ENCODE results near the gene LRRTM1.

LRRTM1 gene

GRCh38 chr2:80302314-80303005, 2.1 kb downstream of the LRRTM1 start:
- DNase-seq, result no peak

- no peak for DNase-seq
Observed at GRCh38 chr2:80302001-80302313, 2.6 kb downstream of the LRRTM1 start.

- DNase-seq, result no peak
Observed at GRCh38 chr2:80300954-80301353, 3.6 kb downstream of the LRRTM1 start.

GRCh38 chr2:80300346-80300745, 4.2 kb downstream of the LRRTM1 start:
- DNase-seq, result no peak

- no peak for DNase-seq
Observed at GRCh38 chr2:80299661-80300060, 4.9 kb downstream of the LRRTM1 start.

- DNase-seq, result no peak
Observed at GRCh38 chr2:80298954-80299353, 5.6 kb downstream of the LRRTM1 start.

- no peak for DNase-seq
Observed at GRCh38 chr2:80293039-80293438, 11.5 kb downstream of the LRRTM1 start.

GRCh38 chr2:80292474-80292873, 12.1 kb downstream of the LRRTM1 start:
- no peak for DNase-seq

- no peak for DNase-seq
Observed at GRCh38 chr2:80291656-80292055, 12.9 kb downstream of the LRRTM1 start.

GRCh38 chr2:80288576-80288975, 16.0 kb downstream of the LRRTM1 start:
- no peak for DNase-seq

- no peak for DNase-seq
Observed at GRCh38 chr2:80281049-80281448, 23.5 kb downstream of the LRRTM1 start.

- DNase-seq, result no peak
Observed at GRCh38 chr2:80280598-80280997, 24.0 kb downstream of the LRRTM1 start.

- DNase-seq, result no peak
Observed at GRCh38 chr2:80269806-80270205, 34.7 kb downstream of the LRRTM1 start.

GRCh38 chr2:80266231-80266630, 38.3 kb downstream of the LRRTM1 start:
- DNase-seq, result no peak

GRCh38 chr2:80259292-80259691, 45.3 kb downstream of the LRRTM1 start:
- no peak for DNase-seq

GRCh38 chr2:80258793-80259192, 45.8 kb downstream of the LRRTM1 start:
- DNase-seq, result no peak

- DNase-seq, result no peak
Observed at GRCh38 chr2:80258341-80258740, 46.2 kb downstream of the LRRTM1 start.

GRCh38 chr2:80257450-80257849, 47.1 kb downstream of the LRRTM1 start:
- DNase-seq, result no peak

GRCh38 chr2:80256782-80257167, 47.8 kb downstream of the LRRTM1 start:
- DNase-seq, result no peak

- DNase-seq, result no peak
Observed at GRCh38 chr2:80255918-80256781, 48.4 kb downstream of the LRRTM1 start.

GRCh38 chr2:80252294-80252986, 52.1 kb downstream of the LRRTM1 start:
- DNase-seq, result no peak
